Ovary (tissue), 9 donors: ENCODE results near the gene TENM3. TPM values are rescaled to one million over a fixed set of nuclear protein-coding genes. Genes with fewer than 3 reads are reported as not detected.

Source experiments
- DNase-seq, 5 donors: peaks; one replicate each; pipeline ENCODE4 v3.0.0-alpha.2; 2019 to 2020
- H3K27ac ChIP-seq, 2 donors: fragments of 200-600 bp; one replicate each; pipeline versions ENCODE4 v1.5.1 to v1.8.0; 2019 to 2022
- H3K27me3 ChIP-seq: fragments of 200-600 bp; one replicate; pipeline ENCODE4 v1.8.0; 2022
- H3K36me3 ChIP-seq: fragments of 200-600 bp; sonication (generic); one replicate; pipeline ENCODE4 v1.5.1; 2019
- H3K4me1 ChIP-seq: one replicate; pipeline ENCODE4 v1.8.1; 2013; ENCODE audit warnings: mild to moderate bottlenecking, moderate library complexity; ENCODE audit not compliant: insufficient read depth
- H3K4me3 ChIP-seq: fragments of 200-600 bp; sonication (generic); one replicate; pipeline ENCODE4 v1.5.1; 2017
- H3K9me3 ChIP-seq, 2 donors: fragments of 200-600 bp in 1 of 2; sonication (generic) in 1 of 2; one replicate each; pipeline versions ENCODE4 v1.5.1 to v1.8.1; 2013 to 2019; ENCODE audit warnings: mild to moderate bottlenecking in 1 of 2, moderate library complexity in 1 of 2
- CTCF ChIP-seq, 3 donors: fragments of 450-650 bp in 2 of 3; fragments of 200-600 bp in 1 of 3; IDR thresholded peaks; one replicate each; pipeline versions ENCODE4 v1.5.1 to v1.8.0; 2016 to 2022; ENCODE audit warnings: antibody characterized with exemption in 3 of 3, mild to moderate bottlenecking in 1 of 3
- EP300 ChIP-seq: sonication (generic); formaldehyde crosslinking; IDR thresholded peaks from one replicate; pipeline ENCODE4 v1.6.1; 2017; ENCODE audit warnings: antibody characterized with exemption
- POLR2A ChIP-seq: fragments of 450-650 bp; IDR thresholded peaks from one replicate; pipeline ENCODE4 v1.6.1; 2017; ENCODE audit warnings: antibody characterized with exemption, mild to moderate bottlenecking, moderate library complexity
- WGBS, 3 donors: extraction: QIAGEN DNeasy Blood & Tissue Kit in 1 of 3; methylation state at CpG; one replicate each; pipeline versions ENCODE4 v1.1.5 to v1.1.7; 2013 to 2017; 5-methylcytosine and 5-hydroxymethylcytosine counted together
- intact Hi-C, 4 donors: fragments of 100-400 bp; cut with DNase I; formaldehyde crosslinking; loops; one replicate each; pipeline versions ENCODE4 v1.11.0 to v1.15.1; 2022 to 2023
- polyA plus RNA-seq, 2 donors: library from polyadenylated mRNA; stranded (reverse); fragments of 200-250 nt in 1 of 2; fragments of 350-450 nt in 1 of 2; fragmentation: Illumina TruSeq in 1 of 2; extraction: RNeasy Lipid Tissue Mini Kit (QIAGEN cat#74804) in 1 of 2; gene quantifications; one replicate each; pipeline ENCODE4 v1.2.3, GENCODE V29; 2013 to 2014
- total RNA-seq, 7 donors: library from RNA; depleted of rRNA in 2 of 7; stranded (reverse); fragments of >200 nt in 2 of 7; fragmentation: NEBNext Ultra II Directional in 3 of 7; extraction: Animal tissue kit (Norgen Biotek cat#: 25700) in 3 of 7; gene quantifications; one replicate each; pipeline versions ENCODE4 v1.1.0 to v1.2.4, GENCODE V29; 2016 to 2023
- donor health status: DM: no; HTN: no; CAD: no; lungs with moderate emphysema.
- donor health status: DM: no; HTN: no; CAD: no.
- donor health status: Bipolar disorder and iron deficiency.
- donor health status: DM: yes; HTN: yes; CAD: no.
- donor health status: DM: no; HTN: no; CAD: no.
- donor health status: DM: yes; HTN: yes; CAD: no.

TENM3 gene
- total and polyA plus RNA-seq, 9 donors = 0.82 to 16.1 (median 5.7) TPM

GRCh38 chr4:182700362-182701160 is 457.4 kb downstream of the TENM3 start:
- DNase-seq = no peak
- no peaks in the 10 kb centered on the region for H3K4me1 ChIP-seq
- H3K27me3 ChIP-seq = no peaks in the 10 kb centered on the region
- H3K4me3 ChIP-seq = no peak overlapping the region
- no peak for TF ChIP-seq EP300
- TF ChIP-seq POLR2A = no peak
- intact Hi-C loops = no loop called here
- no peaks in the 10 kb centered on the region for H3K9me3 ChIP-seq
- no peak overlapping the region for H3K27ac ChIP-seq
- WGBS, 3 donors = 59 to 71% (median 61%) methylated on average over 5 of the region's 5 CpGs
- H3K36me3 ChIP-seq = no peaks in the 10 kb centered on the region

- Histone ChIP-seq H3K4me1 (no peaks in the 10 kb centered on the region), H3K27me3 (no peaks in the 10 kb centered on the region), H3K27ac (no peak overlapping the region), H3K9me3 (no peaks in the 10 kb centered on the region), H3K4me3 (no peak overlapping the region), H3K36me3 (no peaks in the 10 kb centered on the region)
- intact Hi-C loops = no loop called here
- 46 to 74% (median 54%) methylated on average over 1 of the region's 1 CpG for WGBS, 3 donors
- no peak for TF ChIP-seq POLR2A
- TF ChIP-seq CTCF (IDR thresholded peaks at IDR 0.05) = no peak
- TF ChIP-seq EP300 = no peak
- no peak for DNase-seq
These were observed 460.9 kb downstream of the TENM3 start for GRCh38 chr4:182704077-182704476.

- DNase-seq = no peak
- Histone ChIP-seq H3K4me3 (no peak overlapping the region), H3K36me3 (no peaks in the 10 kb centered on the region), H3K4me1 (no peaks in the 10 kb centered on the region), H3K27ac (no peak overlapping the region), H3K27me3 (no peaks in the 10 kb centered on the region), H3K9me3 (no peaks in the 10 kb centered on the region)
- TF ChIP-seq POLR2A (no peak), EP300 (no peak), CTCF (IDR thresholded peaks at IDR 0.05) (no peak)
- WGBS, 3 donors = 94 to 96% (median 94%) methylated on average over 4 of the region's 4 CpGs
- intact Hi-C loops = no loop called here
These were observed 461.7 kb downstream of the TENM3 start for GRCh38 chr4:182704948-182705347.

DNA sequence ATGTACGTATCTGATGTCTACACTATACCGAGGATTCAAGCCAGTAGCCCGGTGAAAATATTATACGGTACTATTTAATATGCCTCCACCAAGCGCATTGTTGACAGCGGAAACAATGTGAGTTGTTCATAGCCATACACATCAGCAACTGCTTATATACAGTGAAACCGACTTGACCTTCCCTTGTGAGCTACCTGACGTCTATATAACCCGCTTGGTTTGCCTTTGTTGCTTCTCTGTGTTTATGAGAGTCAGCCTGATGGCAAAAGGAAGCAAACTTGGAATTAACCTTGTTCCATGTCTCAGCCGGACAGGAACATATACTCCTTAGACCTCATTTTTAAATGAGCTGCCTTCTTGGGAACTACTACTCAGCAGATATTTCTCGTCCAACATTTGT is 462.2 kb downstream of the TENM3 start:
- no peak overlapping the region for H3K27ac ChIP-seq
- H3K9me3 ChIP-seq = no peaks in the 10 kb centered on the region
- no peaks in the 10 kb centered on the region for H3K36me3 ChIP-seq
- no peak overlapping the region for H3K4me3 ChIP-seq
- TF ChIP-seq POLR2A (no peak), CTCF (IDR thresholded peaks at IDR 0.05) (no peak), EP300 (no peak)
- no peaks in the 10 kb centered on the region for H3K4me1 ChIP-seq
- no peak for DNase-seq
- 96 to 99% (median 97%) methylated on average over 11 of the region's 11 CpGs for WGBS, 3 donors
- intact Hi-C loops = no loop called here
- H3K27me3 ChIP-seq = no peaks in the 10 kb centered on the region

DNA sequence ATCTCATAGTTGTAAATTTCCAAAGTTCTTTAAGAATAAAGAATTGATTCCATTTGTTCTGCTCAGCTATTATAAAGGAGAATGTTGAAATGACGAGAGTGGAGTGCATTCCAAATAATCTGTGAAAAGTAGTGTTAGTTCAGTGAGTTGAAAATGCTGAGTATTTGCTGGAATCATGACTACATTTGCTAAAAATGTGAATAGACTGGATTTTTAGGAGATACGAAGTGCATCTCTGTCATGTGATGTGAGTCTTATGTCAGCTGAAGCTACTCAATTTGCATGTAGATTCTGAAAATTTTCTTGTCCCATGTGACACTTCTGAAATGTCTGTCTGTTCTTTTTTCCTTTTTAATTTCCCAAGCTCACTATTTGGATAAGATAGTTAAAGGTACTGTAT is 468.0 kb downstream of the TENM3 start:
- TF ChIP-seq POLR2A (no peak), EP300 (no peak)
- no peaks in the 10 kb centered on the region for H3K36me3 ChIP-seq
- WGBS, 3 donors = 16 to 31% (median 25%) methylated on average over 2 of the region's 2 CpGs
- H3K4me3 ChIP-seq = no peak overlapping the region
- H3K27me3 ChIP-seq = no peaks in the 10 kb centered on the region
- no peaks in the 10 kb centered on the region for H3K4me1 ChIP-seq
- DNase-seq = no peak
- intact Hi-C loops = no loop called here
- no peaks in the 10 kb centered on the region for H3K9me3 ChIP-seq
- H3K27ac ChIP-seq = no peak overlapping the region
